ENCODE data around the gene DISP3. TPM values are rescaled to one million over a fixed set of nuclear protein-coding genes. Genes with fewer than 3 reads are reported as not detected.

DISP3 gene
- total and polyA plus RNA-seq, 2 experiments from 2014 or later: 0.10 TPM; not detected in 1

- Histone ChIP-seq H3K4me3 (no peak overlapping the region), H4K20me1 (ENCODE audit: insufficient read depth, poor library complexity, severe bottlenecking) (no peaks in the 10 kb centered on the region), H3K79me2 (no peaks in the 10 kb centered on the region), H2AFZ (no peak overlapping the region), H3K36me3 (replicated peaks; ENCODE audit: insufficient read depth, low read depth) (no peaks in the 10 kb centered on the region), H3K9me2 (replicated peaks; ENCODE audit: insufficient read depth) (no peaks in the 10 kb centered on the region), H3K4me2 (no peak overlapping the region), H3K27me3 (peaks cover 17% of the 10 kb centered on the region), H3K27ac (no peak overlapping the region), H3K9me3 (ENCODE audit: low read depth) (no peaks in the 10 kb centered on the region), H3K4me1 (ENCODE audit: insufficient read depth) (no peaks in the 10 kb centered on the region)
- 84% methylated on average over 11 of the region's 11 CpGs for WGBS (ENCODE audit: low lambda C conversion rate, missing lambda C conversion rate)
- DNase-seq (ENCODE audit: low spot score): no peak
- TF ChIP-seq CTCF (IDR thresholded peaks at IDR 0.05; ENCODE audit: poor library complexity) (no peak), EZH2phosphoT487 (IDR thresholded peaks at IDR 0.05; ENCODE audit: low read depth, severe bottlenecking, unreplicated experiment) (no peak), EZH2 (IDR thresholded peaks at IDR 0.05; ENCODE audit: borderline replicate concordance) (no peak)
These were observed 29.9 kb upstream of the DISP3 start for GRCh38 chr1:11449100-11449403.

GRCh38 chr1:11450310-11450709, 28.6 kb upstream of the DISP3 start:
- no peak for TF ChIP-seq EZH2 (IDR thresholded peaks at IDR 0.05; ENCODE audit: borderline replicate concordance)
- TF ChIP-seq EZH2phosphoT487 (IDR thresholded peaks at IDR 0.05; ENCODE audit: low read depth, severe bottlenecking, unreplicated experiment): no peak
- TF ChIP-seq CTCF (IDR thresholded peaks at IDR 0.05; ENCODE audit: poor library complexity): no peak
- WGBS (ENCODE audit: low lambda C conversion rate, missing lambda C conversion rate): 93% methylated on average over 5 of the region's 5 CpGs

GRCh38 chr1:11453742-11454491, 25.0 kb upstream of the DISP3 start:
- no peaks in the 10 kb centered on the region for H3K79me2 ChIP-seq
- H3K4me2 ChIP-seq: no peak overlapping the region
- H3K27ac ChIP-seq: no peak overlapping the region
- TF ChIP-seq EZH2phosphoT487 (IDR thresholded peaks at IDR 0.05; ENCODE audit: low read depth, severe bottlenecking, unreplicated experiment) (no peak), EZH2 (IDR thresholded peaks at IDR 0.05; ENCODE audit: borderline replicate concordance) (no peak), CTCF (IDR thresholded peaks at IDR 0.05; ENCODE audit: poor library complexity) (no peak)
- H4K20me1 ChIP-seq (ENCODE audit: insufficient read depth, poor library complexity, severe bottlenecking): no peaks in the 10 kb centered on the region
- no peaks in the 10 kb centered on the region for H3K36me3 ChIP-seq (replicated peaks; ENCODE audit: insufficient read depth, low read depth)
- H3K27me3 ChIP-seq: peaks cover 10% of the 10 kb centered on the region
- H3K4me3 ChIP-seq: no peak overlapping the region
- no peaks in the 10 kb centered on the region for H3K4me1 ChIP-seq (ENCODE audit: insufficient read depth)
- no peak overlapping the region for H2AFZ ChIP-seq
- WGBS (ENCODE audit: low lambda C conversion rate, missing lambda C conversion rate): 75% methylated on average over 25 of the region's 27 CpGs
- H3K9me3 ChIP-seq (ENCODE audit: low read depth): no peaks in the 10 kb centered on the region
- no peaks in the 10 kb centered on the region for H3K9me2 ChIP-seq (replicated peaks; ENCODE audit: insufficient read depth)
- no peak for DNase-seq (ENCODE audit: low spot score)

More at GRCh38 chr1:11450310-11450709, 28.6 kb upstream of the DISP3 start:
- Histone ChIP-seq H3K9me2 (replicated peaks; ENCODE audit: insufficient read depth) (no peaks in the 10 kb centered on the region), H3K4me3 (no peak overlapping the region), H3K4me2 (no peak overlapping the region), H3K27me3 (peaks cover 17% of the 10 kb centered on the region), H3K36me3 (replicated peaks; ENCODE audit: insufficient read depth, low read depth) (no peaks in the 10 kb centered on the region), H3K9me3 (ENCODE audit: low read depth) (no peaks in the 10 kb centered on the region), H3K27ac (no peak overlapping the region), H4K20me1 (ENCODE audit: insufficient read depth, poor library complexity, severe bottlenecking) (no peaks in the 10 kb centered on the region), H2AFZ (no peak overlapping the region), H3K4me1 (ENCODE audit: insufficient read depth) (no peaks in the 10 kb centered on the region), H3K79me2 (no peaks in the 10 kb centered on the region)
- DNase-seq (ENCODE audit: low spot score): no peak

Measured in hepatocyte (in vitro differentiated cells).